ENCODE results near the gene MBNL2. TPM values are rescaled to one million over a fixed set of nuclear protein-coding genes. Genes with fewer than 3 reads are reported as not detected.
"Not testable (repeated sequence)": the region's sequence is repeated elsewhere in the genome, so short reads cannot be mapped to it uniquely, and the experiment has no call there.

The MBNL2 gene
- total and polyA plus RNA-seq, 4 donors, result 26.9 to 101 (median 48.4) TPM

- peaks cover 10% of the 10 kb centered on the region for H3K36me3 ChIP-seq (ENCODE audit: control insufficient read depth, insufficient read depth, low read length)
- H3K9me3 ChIP-seq (ENCODE audit: control insufficient read depth, insufficient read depth, low read length), result peaks cover 5% of the 10 kb centered on the region
- 82% methylated on average over 36 of the region's 39 CpGs for WGBS (ENCODE audit: insufficient coverage)
- H3K27ac ChIP-seq (ENCODE audit: low read depth, low read length), result no peak overlapping the region
- H3K4me3 ChIP-seq (ENCODE audit: low read depth, low read length), result no peak overlapping the region
- H3K27me3 ChIP-seq (ENCODE audit: control insufficient read depth, insufficient read depth, low read length), result no peaks in the 10 kb centered on the region
- no peak for DNase-seq (ENCODE audit: low read depth in 4 of 6, low spot score in 6 of 6)
- H3K4me1 ChIP-seq (ENCODE audit: control insufficient read depth, insufficient read depth, low read length), result no peaks in the 10 kb centered on the region
Measured at GRCh38 chr13:97346561-97347254, 124.6 kb downstream of the MBNL2 start.

- WGBS (ENCODE audit: insufficient coverage), result 92% methylated on average over 6 of the region's 9 CpGs
- Histone ChIP-seq H3K36me3 (ENCODE audit: control insufficient read depth, insufficient read depth, low read length) (peaks cover 10% of the 10 kb centered on the region), H3K27me3 (ENCODE audit: control insufficient read depth, insufficient read depth, low read length) (no peaks in the 10 kb centered on the region), H3K27ac (ENCODE audit: low read depth, low read length) (no peak overlapping the region), H3K4me3 (ENCODE audit: low read depth, low read length) (no peak overlapping the region), H3K9me3 (ENCODE audit: control insufficient read depth, insufficient read depth, low read length) (peaks cover 5% of the 10 kb centered on the region), H3K4me1 (ENCODE audit: control insufficient read depth, insufficient read depth, low read length) (no peaks in the 10 kb centered on the region)
- DNase-seq (ENCODE audit: low read depth in 4 of 6, low spot score in 6 of 6), result no peak
Measured at GRCh38 chr13:97347255-97347932, 125.3 kb downstream of the MBNL2 start.

GRCh38 chr13:97348569-97349100 is 126.5 kb downstream of the MBNL2 start:
- peaks cover 10% of the 10 kb centered on the region for H3K36me3 ChIP-seq (ENCODE audit: control insufficient read depth, insufficient read depth, low read length)
- 90% methylated on average over 3 of the region's 5 CpGs for WGBS (ENCODE audit: insufficient coverage)
- no peaks in the 10 kb centered on the region for H3K4me1 ChIP-seq (ENCODE audit: control insufficient read depth, insufficient read depth, low read length)
- H3K27ac ChIP-seq (ENCODE audit: low read depth, low read length), result no peak overlapping the region
- H3K27me3 ChIP-seq (ENCODE audit: control insufficient read depth, insufficient read depth, low read length), result no peaks in the 10 kb centered on the region
- H3K9me3 ChIP-seq (ENCODE audit: control insufficient read depth, insufficient read depth, low read length), result peaks cover 5% of the 10 kb centered on the region
- no peak overlapping the region for H3K4me3 ChIP-seq (ENCODE audit: low read depth, low read length)
- DNase-seq (ENCODE audit: low read depth in 4 of 6, low spot score in 6 of 6), result no peak

DNA sequence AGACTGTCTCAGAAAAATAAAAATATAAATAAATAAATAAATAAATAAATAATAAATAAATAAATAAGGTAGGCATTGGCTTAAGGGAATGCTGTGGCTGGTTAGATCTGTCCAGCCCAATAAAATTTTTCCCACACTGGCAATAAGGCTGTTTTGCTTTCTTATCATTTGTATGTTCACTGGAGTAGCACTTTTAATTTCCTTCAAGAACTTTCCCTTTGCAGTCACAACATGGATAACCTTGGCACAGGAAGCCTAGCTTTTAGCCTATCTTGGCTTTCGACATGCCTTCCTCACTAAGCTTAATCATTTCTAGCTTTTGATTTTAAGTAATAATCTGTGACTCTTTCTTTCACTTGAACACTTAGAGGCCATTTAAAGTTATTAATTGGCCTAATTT is 129.9 kb downstream of the MBNL2 start:
- H3K27me3 ChIP-seq (ENCODE audit: control insufficient read depth, insufficient read depth, low read length); H3K4me1 ChIP-seq (ENCODE audit: control insufficient read depth, insufficient read depth, low read length); DNase-seq (ENCODE audit: low read depth in 4 of 6, low spot score in 6 of 6); H3K4me3 ChIP-seq (ENCODE audit: low read depth, low read length); H3K9me3 ChIP-seq (ENCODE audit: control insufficient read depth, insufficient read depth, low read length); H3K36me3 ChIP-seq (ENCODE audit: control insufficient read depth, insufficient read depth, low read length); H3K27ac ChIP-seq (ENCODE audit: low read depth, low read length): not testable (repeated sequence)
- WGBS (ENCODE audit: insufficient coverage), result no CpG with 5 or more reads among the region's 1 CpG

GRCh38 chr13:97352815-97353214 is 130.7 kb downstream of the MBNL2 start:
- Histone ChIP-seq H3K36me3 (ENCODE audit: control insufficient read depth, insufficient read depth, low read length) (peaks cover 2% of the 10 kb centered on the region), H3K27me3 (ENCODE audit: control insufficient read depth, insufficient read depth, low read length) (no peaks in the 10 kb centered on the region), H3K4me1 (ENCODE audit: control insufficient read depth, insufficient read depth, low read length) (no peaks in the 10 kb centered on the region), H3K9me3 (ENCODE audit: control insufficient read depth, insufficient read depth, low read length) (peaks cover 5% of the 10 kb centered on the region), H3K27ac (ENCODE audit: low read depth, low read length) (no peak overlapping the region), H3K4me3 (ENCODE audit: low read depth, low read length) (no peak overlapping the region)
- peak in 1 of 6 donors; percentile 49 for DNase-seq (ENCODE audit: low read depth in 4 of 6, low spot score in 6 of 6)

DNA sequence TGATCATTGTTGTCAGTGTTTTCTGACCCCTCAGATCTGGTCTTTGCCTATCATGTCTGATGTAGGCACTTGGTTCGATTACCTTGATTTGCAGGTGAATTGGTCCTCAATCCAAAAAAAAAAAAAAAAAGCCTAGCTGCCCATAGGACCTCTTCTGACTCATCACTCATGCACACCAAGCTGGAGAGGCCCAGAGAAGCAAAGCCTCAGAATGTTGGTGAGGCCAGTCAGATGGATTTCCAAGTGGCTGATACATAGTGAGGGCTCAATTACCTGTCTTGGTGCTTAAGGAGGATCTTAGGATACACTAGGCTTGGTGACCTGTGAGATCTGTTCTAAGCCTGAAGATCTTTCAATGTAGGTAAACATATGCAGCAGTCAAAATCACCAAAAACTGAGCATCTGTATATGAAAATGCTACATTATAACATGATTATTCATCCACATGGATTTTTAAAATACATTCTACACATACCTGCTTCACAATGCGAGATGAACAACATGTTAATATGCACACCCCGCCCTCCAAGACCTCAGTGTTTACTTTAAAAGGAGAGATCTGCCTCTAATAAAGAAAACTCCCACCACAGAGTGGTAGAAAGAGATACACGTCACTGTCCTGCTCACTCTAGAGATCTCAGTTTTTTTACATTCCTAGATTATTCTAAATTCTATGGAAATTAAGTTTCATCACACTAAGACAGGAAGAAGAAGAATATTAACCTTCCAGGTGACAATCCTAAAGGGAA is 132.0 kb downstream of the MBNL2 start:
- H3K4me3 ChIP-seq (ENCODE audit: low read depth, low read length), result no peak overlapping the region
- H3K36me3 ChIP-seq (ENCODE audit: control insufficient read depth, insufficient read depth, low read length), result peaks cover 2% of the 10 kb centered on the region
- DNase-seq (ENCODE audit: low read depth in 4 of 6, low spot score in 6 of 6), result no peak
- no peaks in the 10 kb centered on the region for H3K4me1 ChIP-seq (ENCODE audit: control insufficient read depth, insufficient read depth, low read length)
- no peaks in the 10 kb centered on the region for H3K27me3 ChIP-seq (ENCODE audit: control insufficient read depth, insufficient read depth, low read length)
- H3K27ac ChIP-seq (ENCODE audit: low read depth, low read length), result no peak overlapping the region
- H3K9me3 ChIP-seq (ENCODE audit: control insufficient read depth, insufficient read depth, low read length), result peaks cover 5% of the 10 kb centered on the region
- no CpG with 5 or more reads among the region's 4 CpGs for WGBS (ENCODE audit: insufficient coverage)

DNA sequence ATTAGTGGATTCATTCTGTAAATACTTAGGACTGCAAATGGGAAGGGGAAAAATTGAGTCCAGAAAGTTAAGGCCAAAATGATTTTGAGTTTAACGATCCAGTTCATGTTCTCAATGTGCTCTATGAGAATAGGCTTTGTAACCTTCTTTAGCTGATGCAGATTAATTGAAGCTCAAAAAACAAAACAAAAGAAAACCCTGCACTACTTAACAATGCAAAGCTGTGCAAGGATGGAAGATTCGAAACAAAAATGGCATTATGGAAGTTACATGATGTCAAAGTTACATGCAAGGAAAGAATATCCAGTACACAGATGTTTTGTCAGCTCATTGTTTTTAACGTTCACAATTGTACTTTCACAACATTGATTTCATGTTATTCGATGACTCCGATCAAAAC is 132.7 kb downstream of the MBNL2 start:
- Histone ChIP-seq H3K36me3 (ENCODE audit: control insufficient read depth, insufficient read depth, low read length) (peaks cover 2% of the 10 kb centered on the region), H3K4me1 (ENCODE audit: control insufficient read depth, insufficient read depth, low read length) (no peaks in the 10 kb centered on the region), H3K27me3 (ENCODE audit: control insufficient read depth, insufficient read depth, low read length) (no peaks in the 10 kb centered on the region), H3K27ac (ENCODE audit: low read depth, low read length) (no peak overlapping the region), H3K9me3 (ENCODE audit: control insufficient read depth, insufficient read depth, low read length) (peaks cover 5% of the 10 kb centered on the region), H3K4me3 (ENCODE audit: low read depth, low read length) (no peak overlapping the region)
- WGBS (ENCODE audit: insufficient coverage), result 83% methylated on average over 4 of the region's 5 CpGs
- DNase-seq (ENCODE audit: low read depth in 4 of 6, low spot score in 6 of 6), result no peak

GRCh38 chr13:97356592-97356991 is 134.5 kb downstream of the MBNL2 start:
- Histone ChIP-seq H3K4me1 (ENCODE audit: control insufficient read depth, insufficient read depth, low read length) (no peaks in the 10 kb centered on the region), H3K27ac (ENCODE audit: low read depth, low read length) (no peak overlapping the region), H3K36me3 (ENCODE audit: control insufficient read depth, insufficient read depth, low read length) (peaks cover 2% of the 10 kb centered on the region), H3K27me3 (ENCODE audit: control insufficient read depth, insufficient read depth, low read length) (no peaks in the 10 kb centered on the region), H3K4me3 (ENCODE audit: low read depth, low read length) (no peak overlapping the region), H3K9me3 (ENCODE audit: control insufficient read depth, insufficient read depth, low read length) (no peaks in the 10 kb centered on the region)
- no peak for DNase-seq (ENCODE audit: low read depth in 4 of 6, low spot score in 6 of 6)
- 92% methylated on average over 3 of the region's 8 CpGs for WGBS (ENCODE audit: insufficient coverage)

- no CpG with 5 or more reads among the region's 8 CpGs for whole genome bisulfite sequencing (ENCODE audit: insufficient coverage)
- Histone ChIP-seq H3K27ac (ENCODE audit: low read depth, low read length) (no peak overlapping the region), H3K9me3 (ENCODE audit: control insufficient read depth, insufficient read depth, low read length) (no peaks in the 10 kb centered on the region), H3K27me3 (ENCODE audit: control insufficient read depth, insufficient read depth, low read length) (no peaks in the 10 kb centered on the region), H3K36me3 (ENCODE audit: control insufficient read depth, insufficient read depth, low read length) (peaks cover 6% of the 10 kb centered on the region), H3K4me1 (ENCODE audit: control insufficient read depth, insufficient read depth, low read length) (no peaks in the 10 kb centered on the region), H3K4me3 (ENCODE audit: low read depth, low read length) (no peak overlapping the region)
- peak; percentile 46 to 95 (median 68) for DNase-seq (ENCODE audit: low read depth in 4 of 6, low spot score in 6 of 6)
Measured at GRCh38 chr13:97359181-97360057, 137.3 kb downstream of the MBNL2 start.
